ENCODE data around the gene PTPRO. TPM values are rescaled to one million over a fixed set of nuclear protein-coding genes. Genes with fewer than 3 reads are reported as not detected.
A peak's percentile ranks its signal among the peaks of the same experiment; 100 is the strongest.

Gene PTPRO
- total and polyA plus RNA-seq, 2 donors: 2.9 to 3.9 TPM

DNA sequence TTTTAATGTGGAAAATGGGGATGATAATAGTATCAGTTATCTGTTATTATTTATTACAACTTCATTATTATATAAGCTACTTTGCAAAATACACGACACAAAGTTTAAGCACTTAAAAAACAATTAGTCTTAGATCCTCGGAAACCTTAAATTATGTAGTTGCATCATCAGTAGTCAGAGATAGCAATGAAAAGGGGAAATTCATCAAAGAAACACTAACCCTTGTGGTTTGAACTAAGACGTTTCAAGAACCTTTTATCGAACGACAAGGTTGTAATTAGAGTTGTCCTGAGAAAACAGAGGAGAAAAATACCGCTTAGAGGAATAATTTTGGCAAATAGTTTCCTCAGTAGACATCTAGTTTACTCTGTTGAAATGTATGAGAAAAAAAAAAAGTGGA is 198.5 kb downstream of the PTPRO start:
- Histone ChIP-seq H3K27ac (ENCODE audit: low read depth in 1 of 2, low read length in 1 of 2) (no peak overlapping the region), H3K4me3 (ENCODE audit: low read length in 2 of 2) (no peak overlapping the region), H3K27me3 (ENCODE audit: control insufficient read depth in 2 of 2, insufficient read depth in 1 of 2, low read length in 1 of 2) (no peaks in the 10 kb centered on the region), H3K9me3 (ENCODE audit: control insufficient read depth in 2 of 2, insufficient read depth in 1 of 2, low read length in 1 of 2) (no peaks in the 10 kb centered on the region), H3K4me1 (ENCODE audit: control insufficient read depth in 2 of 2, insufficient read depth in 2 of 2, low read length in 2 of 2) (no peaks in the 10 kb centered on the region), H3K36me3 (ENCODE audit: control insufficient read depth in 2 of 2, insufficient read depth in 2 of 2, low read length in 1 of 2) (no peaks in the 10 kb centered on the region)
- no peak for DNase-seq (ENCODE audit: low read depth in 6 of 9, low spot score in 9 of 9)
- 3% methylated on average over 6 of the region's 6 CpGs for WGBS

- H3K9me3 ChIP-seq (ENCODE audit: control insufficient read depth in 2 of 2, insufficient read depth in 1 of 2, low read length in 1 of 2): no peaks in the 10 kb centered on the region
- H3K27me3 ChIP-seq (ENCODE audit: control insufficient read depth in 2 of 2, insufficient read depth in 1 of 2, low read length in 1 of 2): no peaks in the 10 kb centered on the region
- no peaks in the 10 kb centered on the region for H3K4me1 ChIP-seq (ENCODE audit: control insufficient read depth in 2 of 2, insufficient read depth in 2 of 2, low read length in 2 of 2)
- H3K4me3 ChIP-seq (ENCODE audit: low read length in 2 of 2): no peak overlapping the region
- DNase-seq (ENCODE audit: low read depth in 6 of 9, low spot score in 9 of 9): no peak
- no peak overlapping the region for H3K27ac ChIP-seq (ENCODE audit: low read depth in 1 of 2, low read length in 1 of 2)
- no peaks in the 10 kb centered on the region for H3K36me3 ChIP-seq (ENCODE audit: control insufficient read depth in 2 of 2, insufficient read depth in 2 of 2, low read length in 1 of 2)
- WGBS: 48% methylated on average over 3 of the region's 3 CpGs
Observed at GRCh38 chr12:15522574-15523187, 200.4 kb downstream of the PTPRO start.

- Histone ChIP-seq H3K36me3 (ENCODE audit: control insufficient read depth in 2 of 2, insufficient read depth in 2 of 2, low read length in 1 of 2) (no peaks in the 10 kb centered on the region), H3K27ac (ENCODE audit: low read depth in 1 of 2, low read length in 1 of 2) (no peak overlapping the region), H3K4me3 (ENCODE audit: low read length in 2 of 2) (no peak overlapping the region), H3K9me3 (ENCODE audit: control insufficient read depth in 2 of 2, insufficient read depth in 1 of 2, low read length in 1 of 2) (no peaks in the 10 kb centered on the region), H3K27me3 (ENCODE audit: control insufficient read depth in 2 of 2, insufficient read depth in 1 of 2, low read length in 1 of 2) (no peaks in the 10 kb centered on the region), H3K4me1 (ENCODE audit: control insufficient read depth in 2 of 2, insufficient read depth in 2 of 2, low read length in 2 of 2) (no peaks in the 10 kb centered on the region)
- WGBS: 89% methylated on average over 2 of the region's 2 CpGs
- DNase-seq (ENCODE audit: low read depth in 6 of 9, low spot score in 9 of 9): no peak
Observed at GRCh38 chr12:15525441-15525840, 203.1 kb downstream of the PTPRO start.

DNA sequence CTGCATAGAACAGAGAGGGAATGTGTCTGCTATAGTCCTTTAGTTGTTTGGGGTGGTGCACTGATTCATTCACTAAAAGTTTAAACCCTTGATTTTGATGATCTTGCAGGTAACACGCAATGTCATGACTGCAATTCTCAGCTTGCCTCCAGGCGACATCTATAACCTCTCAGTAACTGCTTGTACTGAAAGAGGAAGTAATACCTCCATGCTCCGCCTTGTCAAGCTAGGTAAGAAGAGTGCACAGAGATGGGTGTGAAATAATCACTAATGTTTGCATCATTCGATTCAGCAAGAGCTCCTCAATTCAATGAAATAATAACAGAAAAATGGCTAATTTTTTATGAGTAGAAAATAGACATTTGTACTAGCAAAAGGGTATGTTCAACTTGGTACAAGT is 203.7 kb downstream of the PTPRO start:
- 76% methylated on average over 4 of the region's 4 CpGs for WGBS
- H3K4me1 ChIP-seq (ENCODE audit: control insufficient read depth in 2 of 2, insufficient read depth in 2 of 2, low read length in 2 of 2): no peaks in the 10 kb centered on the region

GRCh38 chr12:15527201-15528080 is 205.1 kb downstream of the PTPRO start:
- H3K27ac ChIP-seq (ENCODE audit: low read depth in 1 of 2, low read length in 1 of 2): no peak overlapping the region
- no peaks in the 10 kb centered on the region for H3K4me1 ChIP-seq (ENCODE audit: control insufficient read depth in 2 of 2, insufficient read depth in 2 of 2, low read length in 2 of 2)
- H3K4me3 ChIP-seq (ENCODE audit: low read length in 2 of 2): no peak overlapping the region
- no peaks in the 10 kb centered on the region for H3K36me3 ChIP-seq (ENCODE audit: control insufficient read depth in 2 of 2, insufficient read depth in 2 of 2, low read length in 1 of 2)
- H3K9me3 ChIP-seq (ENCODE audit: control insufficient read depth in 2 of 2, insufficient read depth in 1 of 2, low read length in 1 of 2): no peaks in the 10 kb centered on the region
- H3K27me3 ChIP-seq (ENCODE audit: control insufficient read depth in 2 of 2, insufficient read depth in 1 of 2, low read length in 1 of 2): no peaks in the 10 kb centered on the region
- peak in 1 of 9 donors; percentile 18 for DNase-seq (ENCODE audit: low read depth in 6 of 9, low spot score in 9 of 9)
- WGBS: 83% methylated on average over 8 of the region's 8 CpGs

More for the DNA sequence above, 203.7 kb downstream of the PTPRO start:
- Histone ChIP-seq H3K4me3 (ENCODE audit: low read length in 2 of 2) (no peak overlapping the region), H3K27me3 (ENCODE audit: control insufficient read depth in 2 of 2, insufficient read depth in 1 of 2, low read length in 1 of 2) (no peaks in the 10 kb centered on the region), H3K27ac (ENCODE audit: low read depth in 1 of 2, low read length in 1 of 2) (no peak overlapping the region), H3K9me3 (ENCODE audit: control insufficient read depth in 2 of 2, insufficient read depth in 1 of 2, low read length in 1 of 2) (no peaks in the 10 kb centered on the region), H3K36me3 (ENCODE audit: control insufficient read depth in 2 of 2, insufficient read depth in 2 of 2, low read length in 1 of 2) (no peaks in the 10 kb centered on the region)
- DNase-seq (ENCODE audit: low read depth in 6 of 9, low spot score in 9 of 9): no peak

GRCh38 chr12:15528666-15529065 is 206.4 kb downstream of the PTPRO start:
- WGBS: over 99% methylated on average over 2 of the region's 2 CpGs

GRCh38 chr12:15530361-15530760 is 208.1 kb downstream of the PTPRO start:
- no peak overlapping the region for H3K27ac ChIP-seq (ENCODE audit: low read depth in 1 of 2, low read length in 1 of 2)
- DNase-seq (ENCODE audit: low read depth in 6 of 9, low spot score in 9 of 9): no peak
- H3K27me3 ChIP-seq (ENCODE audit: control insufficient read depth in 2 of 2, insufficient read depth in 1 of 2, low read length in 1 of 2): no peaks in the 10 kb centered on the region
- H3K4me3 ChIP-seq (ENCODE audit: low read length in 2 of 2): no peak overlapping the region
- H3K9me3 ChIP-seq (ENCODE audit: control insufficient read depth in 2 of 2, insufficient read depth in 1 of 2, low read length in 1 of 2): no peaks in the 10 kb centered on the region
- 99% methylated on average over 1 of the region's 1 CpG for WGBS
- H3K36me3 ChIP-seq (ENCODE audit: control insufficient read depth in 2 of 2, insufficient read depth in 2 of 2, low read length in 1 of 2): no peaks in the 10 kb centered on the region
- H3K4me1 ChIP-seq (ENCODE audit: control insufficient read depth in 2 of 2, insufficient read depth in 2 of 2, low read length in 2 of 2): no peaks in the 10 kb centered on the region

More at GRCh38 chr12:15528666-15529065, 206.4 kb downstream of the PTPRO start:
- Histone ChIP-seq H3K27ac (ENCODE audit: low read depth in 1 of 2, low read length in 1 of 2) (no peak overlapping the region), H3K27me3 (ENCODE audit: control insufficient read depth in 2 of 2, insufficient read depth in 1 of 2, low read length in 1 of 2) (no peaks in the 10 kb centered on the region), H3K9me3 (ENCODE audit: control insufficient read depth in 2 of 2, insufficient read depth in 1 of 2, low read length in 1 of 2) (no peaks in the 10 kb centered on the region), H3K36me3 (ENCODE audit: control insufficient read depth in 2 of 2, insufficient read depth in 2 of 2, low read length in 1 of 2) (no peaks in the 10 kb centered on the region), H3K4me1 (ENCODE audit: control insufficient read depth in 2 of 2, insufficient read depth in 2 of 2, low read length in 2 of 2) (no peaks in the 10 kb centered on the region), H3K4me3 (ENCODE audit: low read length in 2 of 2) (no peak overlapping the region)
- DNase-seq (ENCODE audit: low read depth in 6 of 9, low spot score in 9 of 9): no peak

- Histone ChIP-seq H3K36me3 (ENCODE audit: control insufficient read depth in 2 of 2, insufficient read depth in 2 of 2, low read length in 1 of 2) (no peaks in the 10 kb centered on the region), H3K27ac (ENCODE audit: low read depth in 1 of 2, low read length in 1 of 2) (no peak overlapping the region), H3K27me3 (ENCODE audit: control insufficient read depth in 2 of 2, insufficient read depth in 1 of 2, low read length in 1 of 2) (no peaks in the 10 kb centered on the region), H3K4me1 (ENCODE audit: control insufficient read depth in 2 of 2, insufficient read depth in 2 of 2, low read length in 2 of 2) (no peaks in the 10 kb centered on the region), H3K9me3 (ENCODE audit: control insufficient read depth in 2 of 2, insufficient read depth in 1 of 2, low read length in 1 of 2) (no peaks in the 10 kb centered on the region), H3K4me3 (ENCODE audit: low read length in 2 of 2) (no peak overlapping the region)
- 32% methylated on average over 3 of the region's 3 CpGs for WGBS
- DNase-seq (ENCODE audit: low read depth in 6 of 9, low spot score in 9 of 9): peak in 6 of 9 donors; percentile 33 to 73 (median 49)
Observed at GRCh38 chr12:15532364-15532977, 210.2 kb downstream of the PTPRO start.

GRCh38 chr12:15534322-15534721 is 212.0 kb downstream of the PTPRO start:
- no peaks in the 10 kb centered on the region for H3K9me3 ChIP-seq (ENCODE audit: control insufficient read depth in 2 of 2, insufficient read depth in 1 of 2, low read length in 1 of 2)
- H3K36me3 ChIP-seq (ENCODE audit: control insufficient read depth in 2 of 2, insufficient read depth in 2 of 2, low read length in 1 of 2): no peaks in the 10 kb centered on the region
- WGBS: 70% methylated on average over 3 of the region's 3 CpGs
- H3K4me3 ChIP-seq (ENCODE audit: low read length in 2 of 2): no peak overlapping the region
- no peaks in the 10 kb centered on the region for H3K4me1 ChIP-seq (ENCODE audit: control insufficient read depth in 2 of 2, insufficient read depth in 2 of 2, low read length in 2 of 2)
- H3K27ac ChIP-seq (ENCODE audit: low read depth in 1 of 2, low read length in 1 of 2): no peak overlapping the region
- H3K27me3 ChIP-seq (ENCODE audit: control insufficient read depth in 2 of 2, insufficient read depth in 1 of 2, low read length in 1 of 2): no peaks in the 10 kb centered on the region
- peak in 4 of 9 donors; percentile 15 to 67 (median 32) for DNase-seq (ENCODE audit: low read depth in 6 of 9, low spot score in 9 of 9)

All from thymus (tissue), 11 donors.